ENCODE measurements around the gene GPATCH4. TPM values are rescaled to one million over a fixed set of nuclear protein-coding genes. Genes with fewer than 3 reads are reported as not detected.
"Not testable (repeated sequence)": the region's sequence is repeated elsewhere in the genome, so short reads cannot be mapped to it uniquely, and the experiment has no call there.

Gene GPATCH4
- polyA plus RNA-seq, 1 experiment = 23.1 TPM

DNA sequence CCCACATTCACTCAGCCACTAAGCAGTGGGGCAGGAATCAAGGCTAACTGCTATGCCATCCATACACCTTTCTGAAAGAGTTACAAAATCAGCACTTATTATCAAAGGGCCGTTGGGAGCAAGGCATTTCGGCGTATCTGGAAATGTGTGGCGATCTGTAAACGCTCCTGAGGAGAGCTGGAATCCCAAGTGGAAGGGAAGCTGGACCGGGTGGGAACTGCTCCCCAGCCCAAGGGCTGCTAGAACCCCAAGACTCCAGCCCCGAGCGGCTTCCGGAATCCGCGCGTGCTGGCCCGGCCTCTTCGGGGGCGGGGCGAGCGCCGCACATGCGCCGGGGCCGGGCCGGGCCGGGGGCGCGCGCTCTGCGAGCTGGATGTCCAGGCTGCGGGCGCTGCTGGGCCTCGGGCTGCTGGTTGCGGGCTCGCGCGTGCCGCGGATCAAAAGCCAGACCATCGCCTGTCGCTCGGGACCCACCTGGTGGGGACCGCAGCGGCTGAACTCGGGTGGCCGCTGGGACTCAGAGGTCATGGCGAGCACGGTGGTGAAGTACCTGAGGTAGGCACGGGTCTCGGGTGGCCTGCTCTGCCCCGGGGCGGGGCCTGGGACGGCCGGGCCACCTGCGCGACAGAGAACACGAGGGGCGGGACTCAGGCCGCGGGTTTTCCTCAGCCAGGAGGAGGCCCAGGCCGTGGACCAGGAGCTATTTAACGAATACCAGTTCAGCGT, 9.7 kb downstream of the GPATCH4 start, which contains the start of gene NAXE:
Gene NAXE, plus strand, starts transcription at position 345 of the 726 bp plus-strand sequence. Its CDS starts 29 bp downstream, at position 374.
- peak within 1 kb of the TSS; percentile 84 for H3K4me3 ChIP-seq (ENCODE audit: low read depth, low read length)
- POLR2A ChIA-PET = interaction anchor here (0.6 to 1.3 kb wide), 7 partner anchors 20 to 1789 kb away, joined by 3 to 6 read pairs (median 3); partner anchors contain the start of gene MEF2D
- CTCF ChIA-PET = interaction anchor here (0.7 to 2.0 kb wide), 8 partner anchors 9 to 206 kb away, joined by 3 to 5 read pairs (median 4); no protein-coding TSS in a partner anchor
- TF ChIP-seq, protein P1, sequence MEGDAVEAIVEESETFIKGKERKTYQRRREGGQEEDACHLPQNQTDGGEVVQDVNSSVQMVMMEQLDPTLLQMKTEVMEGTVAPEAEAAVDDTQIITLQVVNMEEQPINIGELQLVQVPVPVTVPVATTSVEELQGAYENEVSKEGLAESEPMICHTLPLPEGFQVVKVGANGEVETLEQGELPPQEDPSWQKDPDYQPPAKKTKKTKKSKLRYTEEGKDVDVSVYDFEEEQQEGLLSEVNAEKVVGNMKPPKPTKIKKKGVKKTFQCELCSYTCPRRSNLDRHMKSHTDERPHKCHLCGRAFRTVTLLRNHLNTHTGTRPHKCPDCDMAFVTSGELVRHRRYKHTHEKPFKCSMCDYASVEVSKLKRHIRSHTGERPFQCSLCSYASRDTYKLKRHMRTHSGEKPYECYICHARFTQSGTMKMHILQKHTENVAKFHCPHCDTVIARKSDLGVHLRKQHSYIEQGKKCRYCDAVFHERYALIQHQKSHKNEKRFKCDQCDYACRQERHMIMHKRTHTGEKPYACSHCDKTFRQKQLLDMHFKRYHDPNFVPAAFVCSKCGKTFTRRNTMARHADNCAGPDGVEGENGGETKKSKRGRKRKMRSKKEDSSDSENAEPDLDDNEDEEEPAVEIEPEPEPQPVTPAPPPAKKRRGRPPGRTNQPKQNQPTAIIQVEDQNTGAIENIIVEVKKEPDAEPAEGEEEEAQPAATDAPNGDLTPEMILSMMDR (IDR thresholded peaks at IDR 0.05; ENCODE audit: low read depth, low read length) = no peak
- no peaks in the 10 kb centered on the region for H3K27me3 ChIP-seq (ENCODE audit: control insufficient read depth, insufficient read depth, low read length)
- peak within 1 kb of the TSS; percentile 31 for H3K27ac ChIP-seq (ENCODE audit: low read depth, low read length)
- H3K9me3 ChIP-seq (ENCODE audit: control insufficient read depth, insufficient read depth, low read length) = no peaks in the 10 kb centered on the region; the same call in 1 of the 2 replicates
- DNase-seq (ENCODE audit: low read depth, low spot score) = no peak

DNA sequence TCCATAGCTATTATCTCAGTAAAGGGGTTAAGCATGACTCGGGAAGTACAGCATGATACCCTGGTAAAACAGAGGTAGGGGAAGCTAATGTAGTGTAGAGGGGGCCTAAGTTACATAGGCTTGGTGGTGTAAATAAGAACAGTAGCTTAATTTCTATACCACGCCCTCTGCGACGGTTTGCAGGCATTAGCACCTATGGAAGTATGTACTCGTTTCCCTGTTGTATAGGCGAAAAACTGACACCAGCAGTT, 10.2 kb downstream of the GPATCH4 start:
- ChIA-PET CTCF (interaction anchor here (0.6 to 2.0 kb wide), 9 partner anchors 9 to 205 kb away, joined by 3 to 5 read pairs (median 4); no protein-coding TSS in a partner anchor), POLR2A (interaction anchor here (0.6 to 1.3 kb wide), 3 partner anchors 86 to 1788 kb away, joined by 3 to 5 read pairs (median 4); partner anchors contain the start of gene MEF2D)
- H3K27ac ChIP-seq (ENCODE audit: low read depth, low read length) = peak overlapping the region; percentile 31
- no peaks in the 10 kb centered on the region; the same call in 1 of the 2 replicates for H3K9me3 ChIP-seq (ENCODE audit: control insufficient read depth, insufficient read depth, low read length)
- TF ChIP-seq, protein P1 (IDR thresholded peaks at IDR 0.05; ENCODE audit: low read depth, low read length) = no peak
- H3K27me3 ChIP-seq (ENCODE audit: control insufficient read depth, insufficient read depth, low read length) = peaks cover 4% of the 10 kb centered on the region
- peak overlapping the region; percentile 84 for H3K4me3 ChIP-seq (ENCODE audit: low read depth, low read length)
- no peak for DNase-seq (ENCODE audit: low read depth, low spot score)

DNA sequence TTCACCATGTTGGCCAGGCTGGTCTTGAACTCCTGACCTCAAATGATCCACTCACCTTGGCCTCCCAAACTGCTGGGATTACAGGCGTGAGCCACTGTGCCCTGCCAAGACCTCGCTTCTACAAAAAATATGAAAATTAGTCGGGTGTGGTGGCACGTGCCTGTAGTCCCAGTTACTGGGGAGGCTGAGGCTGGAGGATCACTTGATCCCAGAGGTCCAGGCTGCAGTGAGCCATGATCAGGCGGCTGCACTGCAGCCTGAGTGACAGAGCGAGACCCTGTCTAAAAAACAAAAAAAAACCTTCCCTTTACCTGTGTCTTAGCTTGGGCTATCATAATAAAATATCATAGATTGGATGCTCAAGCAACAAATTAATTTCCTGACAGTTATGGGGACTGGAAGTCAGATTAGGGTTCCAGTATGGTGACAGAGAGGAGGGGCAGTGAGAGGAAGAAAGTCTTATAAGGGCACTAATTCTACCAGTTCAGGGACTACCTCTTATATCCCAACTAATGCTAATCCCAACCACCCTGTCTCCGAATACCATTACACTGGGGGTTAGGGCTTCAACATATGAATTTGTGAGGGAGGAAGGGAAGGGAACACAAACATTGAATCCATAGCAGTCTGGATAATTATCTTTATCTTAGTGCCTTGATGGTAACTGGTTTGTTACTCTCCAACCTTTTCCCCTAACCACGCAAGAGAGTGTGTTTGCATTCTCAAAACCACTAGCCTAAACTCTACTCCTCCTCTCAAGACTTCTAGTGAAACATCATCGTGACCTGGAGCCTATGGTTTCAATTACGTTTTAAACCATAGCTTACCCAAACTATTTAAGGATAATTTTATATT, 10.7 kb downstream of the GPATCH4 start:
- H3K4me3 ChIP-seq (ENCODE audit: low read depth, low read length) = no peak overlapping the region
- DNase-seq (ENCODE audit: low read depth, low spot score) = no peak
- no peak overlapping the region for H3K27ac ChIP-seq (ENCODE audit: low read depth, low read length)
- TF ChIP-seq, protein P1 (IDR thresholded peaks at IDR 0.05; ENCODE audit: low read depth, low read length) = no peak
- ChIA-PET CTCF (interaction anchor here (0.6 to 2.0 kb wide), 9 partner anchors 8 to 205 kb away, joined by 3 to 5 read pairs (median 4); no protein-coding TSS in a partner anchor), POLR2A (interaction anchor here (0.6 to 1.3 kb wide), 3 partner anchors 86 to 1788 kb away, joined by 3 to 5 read pairs (median 4); partner anchors contain the start of gene MEF2D)
- no peaks in the 10 kb centered on the region; the same call in 1 of the 2 replicates for H3K9me3 ChIP-seq (ENCODE audit: control insufficient read depth, insufficient read depth, low read length)
- peaks cover 9% of the 10 kb centered on the region for H3K27me3 ChIP-seq (ENCODE audit: control insufficient read depth, insufficient read depth, low read length)

DNA sequence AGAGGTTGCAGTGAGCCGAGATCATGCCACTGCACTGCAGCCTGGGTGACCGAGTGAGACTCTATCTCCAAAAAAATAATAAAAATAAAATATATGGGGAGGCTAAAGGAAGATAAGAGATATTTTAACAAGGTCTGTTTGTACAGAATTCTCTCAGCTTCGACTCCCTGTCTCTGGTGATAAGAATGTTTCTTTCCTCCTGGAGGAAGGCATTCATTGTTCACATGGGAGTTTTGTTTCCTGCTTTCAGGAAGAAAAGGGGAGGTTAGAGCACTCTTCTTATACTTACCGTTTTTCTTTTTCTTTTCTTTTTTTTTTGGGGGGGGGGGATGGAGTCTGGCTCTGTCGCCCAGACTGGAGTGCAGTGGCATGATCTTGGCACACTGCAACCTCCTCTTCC, 11.7 kb downstream of the GPATCH4 start:
- POLR2A ChIA-PET = no interaction called here
- CTCF ChIA-PET = interaction anchor here (0.7 to 1.7 kb wide), 2 partner anchors 19 to 144 kb away, joined by 5 to 8 read pairs; no protein-coding TSS in a partner anchor
- Histone ChIP-seq H3K9me3 (ENCODE audit: control insufficient read depth, insufficient read depth, low read length) (no peaks in the 10 kb centered on the region; the same call in 1 of the 2 replicates), H3K27ac (ENCODE audit: low read depth, low read length) (no peak overlapping the region), H3K4me3 (ENCODE audit: low read depth, low read length) (no peak overlapping the region), H3K27me3 (ENCODE audit: control insufficient read depth, insufficient read depth, low read length) (peaks cover 11% of the 10 kb centered on the region)
- TF ChIP-seq, protein P1 (IDR thresholded peaks at IDR 0.05; ENCODE audit: low read depth, low read length) = no peak
- no peak for DNase-seq (ENCODE audit: low read depth, low spot score)

DNA sequence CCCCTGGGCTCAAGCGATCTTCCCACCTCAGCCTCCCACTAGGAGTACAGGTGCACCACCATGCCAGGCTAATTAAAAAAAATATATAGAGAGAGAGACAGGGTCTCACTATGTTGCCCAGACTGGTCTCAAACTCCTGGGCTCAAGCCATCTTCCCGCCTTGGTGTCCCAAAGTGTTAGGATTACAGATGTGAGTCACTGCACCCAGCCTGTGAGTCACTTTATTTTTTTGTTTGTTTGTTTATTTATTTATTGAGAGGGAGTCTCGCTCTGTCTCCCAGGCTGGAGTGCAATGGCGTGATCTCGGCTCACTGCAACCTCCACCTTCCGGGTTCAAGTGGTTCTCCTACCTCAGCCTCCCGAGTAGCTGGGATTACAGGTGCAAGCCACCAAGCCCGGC, 13.4 kb downstream of the GPATCH4 start:
- POLR2A ChIA-PET; H3K4me3 ChIP-seq (ENCODE audit: low read depth, low read length); H3K27ac ChIP-seq (ENCODE audit: low read depth, low read length); DNase-seq (ENCODE audit: low read depth, low spot score); H3K9me3 ChIP-seq (ENCODE audit: control insufficient read depth, insufficient read depth, low read length): not testable (repeated sequence)
- CTCF ChIA-PET = interaction anchor here (1.7 kb wide), 1 partner anchor 20 kb away, joined by 8 read pairs; no protein-coding TSS in a partner anchor
- H3K27me3 ChIP-seq (ENCODE audit: control insufficient read depth, insufficient read depth, low read length) = peaks cover 11% of the 10 kb centered on the region
